Pancreas (tissue), 10 donors: ENCODE results near the gene FAM174C. TPM values are rescaled to one million over a fixed set of nuclear protein-coding genes. Genes with fewer than 3 reads are reported as not detected.

Source experiments
- ATAC-seq, 4 donors: fragments of 200-7000 bp; cut with Tn5 transposase; one replicate each; pipeline versions ENCODE4 v1.8.0 to v1.9.1; 2020; ENCODE audit warnings: mild to moderate bottlenecking in 4 of 4, moderate library complexity in 4 of 4
- DNase-seq, 6 donors: peaks; one replicate each; pipeline ENCODE4 v3.0.0-alpha.2; 2020
- FAIRE-seq: peaks from 2 replicates; lab custom pipeline; 2012; peaks lifted over from hg19 to GRCh38; lab: Jason Lieb, UNC
- H3K27ac ChIP-seq, 4 donors: fragments of 200-600 bp; sonication (generic); 1 replicate in 3 of 4; 2 replicates in 1 of 4; pipeline versions ENCODE4 v1.5.0 to v1.8.0; 2020
- H3K27me3 ChIP-seq, 4 donors: fragments of 200-600 bp; one replicate each; pipeline ENCODE4 v1.8.0; 2021
- H3K36me3 ChIP-seq, 3 donors: fragments of 200-600 bp; sonication (generic) in 1 of 3; one replicate each; pipeline versions ENCODE4 v1.5.0 to v1.8.0; 2020 to 2021
- H3K4me1 ChIP-seq, 3 donors: fragments of 200-600 bp; one replicate each; pipeline ENCODE4 v1.8.0; 2021
- H3K4me3 ChIP-seq, 4 donors: fragments of 200-600 bp; sonication (generic) in 2 of 4; one replicate each; pipeline versions ENCODE4 v1.5.0 to v1.8.0; 2020 to 2021
- H3K9me3 ChIP-seq, 4 donors: fragments of 200-600 bp; one replicate each; pipeline ENCODE4 v1.8.0; 2021
- WGBS, 2 donors: extraction: QIAGEN DNeasy Blood & Tissue Kit; methylation state at CpG; one replicate each; pipeline ENCODE4 v1.1.7; 2013; 5-methylcytosine and 5-hydroxymethylcytosine counted together
- intact Hi-C, 3 donors: fragments of 100-400 bp; cut with DNase I; formaldehyde crosslinking; loops; one replicate each; pipeline versions ENCODE4 v1.11.1 to v1.14.2; 2022
- polyA plus RNA-seq, 2 donors: library from polyadenylated mRNA; stranded (reverse); fragments of 200-250 nt; gene quantifications; one replicate each; pipeline ENCODE4 v1.2.3, GENCODE V29; 2013
- total RNA-seq, 6 donors: library from RNA; stranded (reverse); fragmentation: NEBNext Ultra II Directional in 4 of 6; extraction: Animal tissue kit (Norgen Biotek cat#: 25700) in 4 of 6; gene quantifications; one replicate each; pipeline versions ENCODE4 v1.2.1 to v1.2.4, GENCODE V29; 2021 to 2023
- TF ChIP-seq, protein P1 (sequence below), 4 donors: fragments of 200-600 bp; sonication (generic) in 3 of 4; IDR thresholded peaks; one replicate each; pipeline versions ENCODE4 v1.5.0 to v1.8.0; 2021; ENCODE audit warnings: antibody characterized with exemption in 4 of 4
- donor health status: healthy with polysubstance abuse.
- donor health status: DM: no; HTN: no; CAD: no; lungs with moderate emphysema.
- donor health status: DM: no; HTN: no; CAD: no.
- donor health status: control.
- donor health status: control.
- donor health status: Bipolar disorder and iron deficiency.
- donor health status: DM: yes; HTN: yes; CAD: no.
- donor health status: DM: no; HTN: no; CAD: no.
- donor health status: DM: no; HTN: no; CAD: no.
- donor health status: DM: yes; HTN: yes; CAD: no.

Gene FAM174C
- total and polyA plus RNA-seq, 8 donors, result 16.1 to 83.4 (median 25.4) TPM

- ATAC-seq, result no peak
- Histone ChIP-seq H3K9me3 (no peaks in the 10 kb centered on the region), H3K27me3 (no peaks in the 10 kb centered on the region), H3K4me1 (peaks cover 43 to 61% (median 54%) of the 10 kb centered on the region in 3 donors), H3K27ac (peak overlapping the region in 1 of 4 donors; percentile 96), H3K36me3 (peaks cover 5 to 40% (median 34%) of the 10 kb centered on the region in 3 donors), H3K4me3 (peak overlapping the region; percentile 37 to 94 (median 70))
- TF ChIP-seq, protein P1, sequence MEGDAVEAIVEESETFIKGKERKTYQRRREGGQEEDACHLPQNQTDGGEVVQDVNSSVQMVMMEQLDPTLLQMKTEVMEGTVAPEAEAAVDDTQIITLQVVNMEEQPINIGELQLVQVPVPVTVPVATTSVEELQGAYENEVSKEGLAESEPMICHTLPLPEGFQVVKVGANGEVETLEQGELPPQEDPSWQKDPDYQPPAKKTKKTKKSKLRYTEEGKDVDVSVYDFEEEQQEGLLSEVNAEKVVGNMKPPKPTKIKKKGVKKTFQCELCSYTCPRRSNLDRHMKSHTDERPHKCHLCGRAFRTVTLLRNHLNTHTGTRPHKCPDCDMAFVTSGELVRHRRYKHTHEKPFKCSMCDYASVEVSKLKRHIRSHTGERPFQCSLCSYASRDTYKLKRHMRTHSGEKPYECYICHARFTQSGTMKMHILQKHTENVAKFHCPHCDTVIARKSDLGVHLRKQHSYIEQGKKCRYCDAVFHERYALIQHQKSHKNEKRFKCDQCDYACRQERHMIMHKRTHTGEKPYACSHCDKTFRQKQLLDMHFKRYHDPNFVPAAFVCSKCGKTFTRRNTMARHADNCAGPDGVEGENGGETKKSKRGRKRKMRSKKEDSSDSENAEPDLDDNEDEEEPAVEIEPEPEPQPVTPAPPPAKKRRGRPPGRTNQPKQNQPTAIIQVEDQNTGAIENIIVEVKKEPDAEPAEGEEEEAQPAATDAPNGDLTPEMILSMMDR (IDR thresholded peaks at IDR 0.05), result no peak
- intact Hi-C loops, result no loop called here
- WGBS, 2 donors, result 13 to 21% methylated on average over 22 to 26 of the region's 26 CpGs
- DNase-seq, result peak in 4 of 6 donors; percentile 47 to 56 (median 49)
- no peak for FAIRE-seq
Measured at GRCh38 chr19:1270854-1271527, 4.3 kb upstream of the FAM174C start.

GRCh38 chr19:1271528-1272422 lies 3.6 kb upstream of the FAM174C start:
- ATAC-seq, result no peak
- peaks cover 46 to 58% (median 50%) of the 10 kb centered on the region in 3 donors for H3K4me1 ChIP-seq

DNA sequence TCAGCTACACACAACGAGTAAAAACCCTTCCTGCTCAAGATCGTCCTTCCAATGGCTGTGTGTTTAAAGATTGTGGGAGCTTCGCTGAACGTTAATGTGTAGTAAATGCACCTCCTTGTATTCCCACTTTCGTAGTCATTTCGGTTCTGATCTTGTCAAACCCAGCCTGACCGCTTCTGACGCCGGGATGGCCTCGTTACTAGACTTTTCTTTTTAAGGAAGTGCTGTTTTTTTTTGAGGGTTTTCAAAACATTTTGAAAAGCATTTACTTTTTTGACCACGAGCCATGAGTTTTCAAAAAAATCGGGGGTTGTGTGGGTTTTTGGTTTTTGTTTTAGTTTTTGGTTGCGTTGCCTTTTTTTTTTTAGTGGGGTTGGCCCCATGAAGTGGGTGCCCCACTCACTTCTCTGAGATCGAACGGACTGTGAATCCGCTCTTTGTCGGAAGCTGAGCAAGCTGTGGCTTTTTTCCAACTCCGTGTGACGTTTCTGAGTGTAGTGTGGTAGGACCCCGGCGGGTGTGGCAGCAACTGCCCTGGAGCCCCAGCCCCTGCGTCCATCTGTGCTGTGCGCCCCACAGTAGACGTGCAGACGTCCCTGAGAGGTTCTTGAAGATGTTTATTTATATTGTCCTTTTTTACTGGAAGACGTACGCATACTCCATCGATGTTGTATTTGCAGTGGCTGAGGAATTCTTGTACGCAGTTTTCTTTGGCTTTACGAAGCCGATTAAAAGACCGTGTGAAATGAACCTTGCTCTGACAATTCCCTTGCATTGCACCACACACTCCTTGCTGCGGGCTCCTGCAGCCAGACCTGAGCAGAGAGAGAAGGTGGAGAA lies 2.7 kb upstream of the FAM174C start:
- Histone ChIP-seq H3K9me3 (no peaks in the 10 kb centered on the region), H3K27me3 (no peaks in the 10 kb centered on the region), H3K4me3 (peak overlapping the region in 2 of 4 donors; percentile 70), H3K4me1 (peaks cover 44 to 51% (median 45%) of the 10 kb centered on the region in 3 donors), H3K36me3 (peaks cover 5 to 40% (median 34%) of the 10 kb centered on the region in 3 donors), H3K27ac (no peak overlapping the region)
- WGBS, 2 donors, result 74 to 76% methylated on average over 33 of the region's 33 CpGs
- DNase-seq (peak in 1 of 6 donors; percentile 41), ATAC-seq (no peak), FAIRE-seq (no peak)
- TF ChIP-seq, protein P1 (IDR thresholded peaks at IDR 0.05), result no peak
- intact Hi-C loops, result no loop called here

More at GRCh38 chr19:1271528-1272422, 3.6 kb upstream of the FAM174C start:
- peaks cover 5 to 40% (median 34%) of the 10 kb centered on the region in 3 donors for H3K36me3 ChIP-seq
- intact Hi-C loops, result no loop called here
- DNase-seq (peak in 4 of 6 donors; percentile 40 to 60 (median 46)), FAIRE-seq (no peak)
- no peak overlapping the region for H3K27ac ChIP-seq
- 48 to 63% methylated on average over 35 to 37 of the region's 37 CpGs for WGBS, 2 donors
- no peaks in the 10 kb centered on the region for H3K27me3 ChIP-seq
- H3K9me3 ChIP-seq, result no peaks in the 10 kb centered on the region
- TF ChIP-seq, protein P1 (IDR thresholded peaks at IDR 0.05), result no peak
- H3K4me3 ChIP-seq, result peak overlapping the region in 3 of 4 donors; percentile 70 to 94 (median 70)

GRCh38 chr19:1273263-1274041 lies 1.9 kb upstream of the FAM174C start:
- Histone ChIP-seq H3K9me3 (no peaks in the 10 kb centered on the region), H3K36me3 (peaks cover 5 to 40% (median 34%) of the 10 kb centered on the region in 3 donors), H3K27ac (no peak overlapping the region), H3K4me3 (no peak overlapping the region), H3K4me1 (peaks cover 36 to 44% (median 42%) of the 10 kb centered on the region in 3 donors), H3K27me3 (no peaks in the 10 kb centered on the region)
- intact Hi-C loops, result no loop called here
- TF ChIP-seq, protein P1 (IDR thresholded peaks at IDR 0.05), result no peak
- no peak for FAIRE-seq
- ATAC-seq, result no peak
- WGBS, 2 donors, result 83 to 84% methylated on average over 25 of the region's 25 CpGs
- DNase-seq, result peak in 2 of 6 donors; percentile 39 to 55
